GM18519 (cell line): ENCODE data around the gene ARHGAP18.

Experiments used
- ATAC-seq: cut with Tn5 transposase; IDR thresholded peaks from one replicate; pipeline ENCODE4 v1.9.1; 2021; ENCODE audit warnings: mild to moderate bottlenecking, moderate library complexity; ENCODE audit not compliant: unreplicated experiment, low FRiP score

ARHGAP18 gene

GRCh38 chr6:129672881-129673631 is 36.9 kb downstream of the ARHGAP18 start:
- peak; percentile 68 for ATAC-seq

- peak; percentile 6 for ATAC-seq
These were observed 37.7 kb downstream of the ARHGAP18 start for GRCh38 chr6:129672341-129672682.

- ATAC-seq, result peak; percentile 77
These were observed 38.3 kb downstream of the ARHGAP18 start for GRCh38 chr6:129671442-129672340.

GRCh38 chr6:129670634-129671033 is 39.3 kb downstream of the ARHGAP18 start:
- ATAC-seq, result no peak

GRCh38 chr6:129667621-129668020 is 42.4 kb downstream of the ARHGAP18 start:
- no peak for ATAC-seq

GRCh38 chr6:129667034-129667433 is 42.9 kb downstream of the ARHGAP18 start:
- no peak for ATAC-seq

- ATAC-seq, result no peak
These were observed 44.4 kb downstream of the ARHGAP18 start for GRCh38 chr6:129665555-129665954.

- ATAC-seq, result no peak
These were observed 46.4 kb downstream of the ARHGAP18 start for GRCh38 chr6:129663531-129663930.

GRCh38 chr6:129662980-129663431 is 47.0 kb downstream of the ARHGAP18 start:
- ATAC-seq, result peak; percentile 72

- peak; percentile 41 for ATAC-seq
These were observed 47.6 kb downstream of the ARHGAP18 start for GRCh38 chr6:129662406-129662766.

- ATAC-seq, result peak; percentile 14
These were observed 48.2 kb downstream of the ARHGAP18 start for GRCh38 chr6:129661536-129662405.

GRCh38 chr6:129660346-129660676 is 49.7 kb downstream of the ARHGAP18 start:
- no peak for ATAC-seq

GRCh38 chr6:129659590-129660345 is 50.2 kb downstream of the ARHGAP18 start:
- ATAC-seq, result no peak

- ATAC-seq, result no peak
These were observed 50.8 kb downstream of the ARHGAP18 start for GRCh38 chr6:129659167-129659566.

GRCh38 chr6:129657483-129657882 is 52.5 kb downstream of the ARHGAP18 start:
- ATAC-seq, result no peak

- no peak for ATAC-seq
These were observed 54.6 kb downstream of the ARHGAP18 start for GRCh38 chr6:129655334-129655733.

GRCh38 chr6:129653746-129654145 is 56.2 kb downstream of the ARHGAP18 start:
- ATAC-seq, result no peak

GRCh38 chr6:129653229-129653628 is 56.7 kb downstream of the ARHGAP18 start:
- no peak for ATAC-seq

- ATAC-seq, result no peak
These were observed 58.7 kb downstream of the ARHGAP18 start for GRCh38 chr6:129651291-129651691.
